Astrocyte (in vitro differentiated cells and primary cell): ENCODE measurements around the gene ALCAM. TPM values are rescaled to one million over a fixed set of nuclear protein-coding genes. Genes with fewer than 3 reads are reported as not detected.

Experiments
- DNase-seq: peaks from one replicate; pipeline ENCODE4 v3.0.0-alpha.2; 2010; ENCODE audit warnings: low read depth
- FAIRE-seq: peaks from 2 replicates; lab custom pipeline; 2011; peaks lifted over from hg19 to GRCh38; lab: Jason Lieb, UNC
- H2AFZ ChIP-seq: 2 replicates; pipeline ENCODE4 v1.6.0; 2012; ENCODE audit warnings: low read depth, low read length, inconsistent platforms
- H3K27ac ChIP-seq: 2 replicates; pipeline ENCODE4 v1.5.1; 2011; ENCODE audit warnings: low read depth, low read length, inconsistent platforms
- H3K27me3 ChIP-seq: 2 replicates; pipeline ENCODE4 v1.6.0; 2011; ENCODE audit warnings: low read length, inconsistent platforms; ENCODE audit not compliant: insufficient read depth
- H3K36me3 ChIP-seq: 2 replicates; pipeline ENCODE4 v1.5.1; 2011; ENCODE audit warnings: low read length, inconsistent platforms; ENCODE audit not compliant: insufficient read depth
- H3K4me1 ChIP-seq: 2 replicates; pipeline ENCODE4 v1.5.1; 2011; ENCODE audit warnings: low read length, inconsistent platforms; ENCODE audit not compliant: insufficient read depth
- H3K4me2 ChIP-seq: 2 replicates; pipeline ENCODE4 v1.6.0; 2012; ENCODE audit warnings: low read length, inconsistent platforms
- H3K4me3 ChIP-seq: 2 replicates; pipeline ENCODE4 v1.5.1; 2011; ENCODE audit warnings: low read depth, mild to moderate bottlenecking, low read length, inconsistent platforms; ENCODE audit not compliant: insufficient read depth
- H3K79me2 ChIP-seq: 2 replicates; pipeline ENCODE4 v1.6.0; 2012; ENCODE audit warnings: mild to moderate bottlenecking, low read length, inconsistent platforms; ENCODE audit not compliant: insufficient read depth
- H3K9ac ChIP-seq: 2 replicates; pipeline ENCODE4 v1.6.0; 2012; ENCODE audit warnings: mild to moderate bottlenecking, low read length, inconsistent platforms
- H3K9me3 ChIP-seq: 2 replicates; pipeline ENCODE4 v1.5.1; 2012; ENCODE audit warnings: low read depth, mild to moderate bottlenecking, low read length, inconsistent platforms; ENCODE audit not compliant: insufficient read depth
- H4K20me1 ChIP-seq: 2 replicates; pipeline ENCODE4 v1.6.0; 2012; ENCODE audit warnings: low read length, inconsistent platforms; ENCODE audit not compliant: insufficient read depth
- H3K27ac Mint-ChIP-seq: one replicate; pipeline ENCODE4 v1.8.0; 2021; ENCODE audit warnings: mild to moderate bottlenecking, mixed read lengths; ENCODE audit not compliant: unreplicated experiment
- H3K27me3 Mint-ChIP-seq: one replicate; pipeline ENCODE4 v1.8.0; 2021; ENCODE audit warnings: low read depth, mixed read lengths; ENCODE audit not compliant: unreplicated experiment
- H3K36me3 Mint-ChIP-seq: one replicate; pipeline ENCODE4 v1.8.0; 2021; ENCODE audit warnings: low read depth, mixed read lengths; ENCODE audit not compliant: unreplicated experiment
- H3K4me1 Mint-ChIP-seq: one replicate; pipeline ENCODE4 v1.8.0; 2021; ENCODE audit warnings: low read depth, mixed read lengths; ENCODE audit not compliant: unreplicated experiment
- H3K4me3 Mint-ChIP-seq: one replicate; pipeline ENCODE4 v1.8.0; 2021; ENCODE audit warnings: mild to moderate bottlenecking, moderate library complexity, mixed read lengths; ENCODE audit not compliant: unreplicated experiment
- H3K9me3 Mint-ChIP-seq: one replicate; pipeline ENCODE4 v1.8.0; 2021; ENCODE audit warnings: mild to moderate bottlenecking, mixed read lengths; ENCODE audit not compliant: unreplicated experiment
- CTCF ChIP-seq: IDR thresholded peaks from 2 replicates; pipeline ENCODE4 v1.5.1; 2011; ENCODE audit warnings: low read depth, mild to moderate bottlenecking, inconsistent platforms, low read length, moderate library complexity; ENCODE audit not compliant: insufficient read depth
- EZH2 ChIP-seq: IDR thresholded peaks from 2 replicates; pipeline ENCODE4 v1.6.1; 2012; ENCODE audit warnings: mild to moderate bottlenecking, low read length, inconsistent platforms; ENCODE audit not compliant: insufficient read depth
- total RNA-seq: library from RNA; stranded (reverse); gene quantifications from 2 replicates; pipeline ENCODE4 v1.2.1, GENCODE V29; 2021

Gene ALCAM
- total RNA-seq, 1 donor from 2014 or later = 154 TPM

- H3K27me3 Mint-ChIP-seq = no peaks in the 10 kb centered on the region
Measured at GRCh38 chr3:105399062-105399461, 32.4 kb downstream of the ALCAM start.

DNA sequence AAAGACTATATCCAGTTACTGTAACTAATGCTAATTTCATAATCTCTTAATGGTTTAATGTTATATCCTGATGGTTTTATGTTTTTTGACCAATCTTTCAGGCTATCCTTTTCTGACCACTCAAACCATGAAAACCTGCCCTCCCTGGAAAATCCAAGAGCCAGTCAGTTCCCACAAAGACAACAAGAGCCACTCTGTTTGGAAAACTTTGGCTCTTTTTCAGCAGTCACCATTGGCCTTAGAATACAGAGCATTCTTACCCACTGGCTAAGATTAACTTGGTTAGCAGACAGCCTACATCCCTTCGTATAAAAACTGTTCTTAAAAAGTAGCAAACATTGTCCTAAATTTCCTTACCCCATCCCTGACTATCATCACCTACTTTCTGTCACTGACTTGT, 32.9 kb downstream of the ALCAM start:
- no peak for FAIRE-seq

More at GRCh38 chr3:105399062-105399461, 32.4 kb downstream of the ALCAM start:
- Histone ChIP-seq H3K9ac (no peak overlapping the region), H2AFZ (no peak overlapping the region), H3K9me3 (no peaks in the 10 kb centered on the region), H3K36me3 (no peaks in the 10 kb centered on the region), H3K4me2 (no peak overlapping the region), H4K20me1 (no peaks in the 10 kb centered on the region), H3K27me3 (no peaks in the 10 kb centered on the region), H3K27ac (no peak overlapping the region), H3K4me1 (peaks cover 33% of the 10 kb centered on the region), H3K4me3 (no peak overlapping the region), H3K79me2 (peaks cover 84% of the 10 kb centered on the region)
- FAIRE-seq = no peak
- Mint-ChIP-seq H3K4me1 (peaks cover 39% of the 10 kb centered on the region), H3K4me3 (no peak overlapping the region), H3K27ac (no peak overlapping the region), H3K36me3 (peaks cover 10% of the 10 kb centered on the region), H3K9me3 (peaks cover 9% of the 10 kb centered on the region)
- TF ChIP-seq EZH2 = no peak
- DNase-seq = no peak

GRCh38 chr3:105401254-105401653, 34.5 kb downstream of the ALCAM start:
- H2AFZ ChIP-seq = no peak overlapping the region
- Mint-ChIP-seq H3K9me3 (peaks cover 13% of the 10 kb centered on the region), H3K4me1 (peaks cover 37% of the 10 kb centered on the region), H3K27ac (peak overlapping the region; percentile 87), H3K27me3 (no peaks in the 10 kb centered on the region), H3K36me3 (peaks cover 18% of the 10 kb centered on the region), H3K4me3 (no peak overlapping the region)
- H3K4me2 ChIP-seq = peak overlapping the region; percentile 75
- peak overlapping the region; percentile 1 for H3K4me3 ChIP-seq
- H3K27ac ChIP-seq = peak overlapping the region; percentile 87
- peaks cover 64% of the 10 kb centered on the region for H3K79me2 ChIP-seq
- TF ChIP-seq CTCF = no peak
- no peak for TF ChIP-seq EZH2
- peaks cover 25% of the 10 kb centered on the region for H3K4me1 ChIP-seq
- no peak for FAIRE-seq
- no peaks in the 10 kb centered on the region for H3K36me3 ChIP-seq
- peak overlapping the region; percentile 48 for H3K9ac ChIP-seq
- no peaks in the 10 kb centered on the region for H3K9me3 ChIP-seq
- H4K20me1 ChIP-seq = no peaks in the 10 kb centered on the region
- no peak for DNase-seq
- H3K27me3 ChIP-seq = no peaks in the 10 kb centered on the region

More for the DNA sequence above, 32.9 kb downstream of the ALCAM start:
- H3K4me3 ChIP-seq = no peak overlapping the region
- Mint-ChIP-seq H3K36me3 (peaks cover 13% of the 10 kb centered on the region), H3K4me3 (no peak overlapping the region), H3K27ac (no peak overlapping the region), H3K27me3 (no peaks in the 10 kb centered on the region), H3K9me3 (peaks cover 13% of the 10 kb centered on the region), H3K4me1 (peaks cover 37% of the 10 kb centered on the region)
- H3K27ac ChIP-seq = no peak overlapping the region
- no peak overlapping the region for H2AFZ ChIP-seq
- DNase-seq = peak; percentile 44
- H3K4me1 ChIP-seq = peaks cover 27% of the 10 kb centered on the region
- no peaks in the 10 kb centered on the region for H3K36me3 ChIP-seq
- peak overlapping the region; percentile 4 for H3K4me2 ChIP-seq
- no peaks in the 10 kb centered on the region for H3K27me3 ChIP-seq
- no peaks in the 10 kb centered on the region for H3K9me3 ChIP-seq
- no peak overlapping the region for H3K9ac ChIP-seq
- H3K79me2 ChIP-seq = peaks cover 78% of the 10 kb centered on the region
- TF ChIP-seq EZH2 (no peak), CTCF (no peak)
- H4K20me1 ChIP-seq = no peaks in the 10 kb centered on the region
